Caco-2 (cell line): ENCODE measurements around the gene IL1RAPL1. TPM values are rescaled to one million over a fixed set of nuclear protein-coding genes. Genes with fewer than 3 reads are reported as not detected.

Experiments used
- BruUV-seq: library from RNA; stranded (reverse); fragments of 400-500 nt; replicated peaks from 2 replicates; lab custom pipeline; 2021; lab: Mats Ljungman, UMichigan
- CTCF ChIA-PET: fragments of 300-600 bp; sonication (Branson Sonifier 250); formaldehyde crosslinking; loops from one replicate; lab custom pipeline; 2022; ENCODE audit warnings: antibody characterized with exemption; lab: Charles Lee
- POLR2A ChIA-PET: fragments of 300-600 bp; sonication (Branson Sonifier 250); formaldehyde crosslinking; loops from one replicate; lab custom pipeline; 2022; ENCODE audit warnings: antibody characterized with exemption; lab: Charles Lee
- DNase-seq, 2 experiments: peaks; one replicate each; pipeline versions ENCODE4 v3.0.0 to v3.0.0-alpha.2; 2020 to 2022
- H3K27me3 ChIP-seq: replicated peaks from 2 replicates; pipeline ENCODE4 v1.6.0; 2011; ENCODE audit warnings: low read length; ENCODE audit not compliant: control insufficient read depth, insufficient read depth
- H3K36me3 ChIP-seq: 2 replicates; pipeline ENCODE4 v1.5.1; 2011; ENCODE audit warnings: low read length; ENCODE audit not compliant: control insufficient read depth, insufficient read depth
- H3K4me1 ChIP-seq: fragments of 250-450 bp; sonication (Bioruptor Pico); 2 replicates; pipeline ENCODE4 v1.5.1; 2020; ENCODE audit warnings: mild to moderate bottlenecking
- H3K4me3 ChIP-seq: 2 replicates; pipeline ENCODE4 v1.5.1; 2011; ENCODE audit warnings: low read depth, mild to moderate bottlenecking, control low read depth, low read length
- H3K9me3 ChIP-seq: fragments of 250-450 bp; sonication (Bioruptor Pico); 2 replicates; pipeline ENCODE4 v1.5.1; 2020; ENCODE audit warnings: mild to moderate bottlenecking, moderate library complexity
- H3K27ac Mint-ChIP-seq: one replicate; pipeline ENCODE4 v1.8.0; 2022; ENCODE audit warnings: mixed read lengths; ENCODE audit not compliant: unreplicated experiment
- H3K27me3 Mint-ChIP-seq: one replicate; pipeline ENCODE4 v1.8.0; 2022; ENCODE audit warnings: mixed read lengths; ENCODE audit not compliant: insufficient read depth, unreplicated experiment
- H3K36me3 Mint-ChIP-seq: one replicate; pipeline ENCODE4 v1.8.0; 2022; ENCODE audit warnings: mild to moderate bottlenecking, mixed read lengths; ENCODE audit not compliant: insufficient read depth, unreplicated experiment
- H3K4me1 Mint-ChIP-seq: one replicate; pipeline ENCODE4 v1.8.0; 2022; ENCODE audit warnings: low read depth, mixed read lengths; ENCODE audit not compliant: unreplicated experiment
- H3K4me3 Mint-ChIP-seq: one replicate; pipeline ENCODE4 v1.8.0; 2022; ENCODE audit warnings: mild to moderate bottlenecking, moderate library complexity, mixed read lengths; ENCODE audit not compliant: unreplicated experiment
- H3K9me3 Mint-ChIP-seq: one replicate; pipeline ENCODE4 v1.8.0; 2022; ENCODE audit warnings: mixed read lengths; ENCODE audit not compliant: unreplicated experiment
- CTCF ChIP-seq, 2 experiments: fragments of 200-600 bp in 1 of 2; IDR thresholded peaks; 1 replicate in 1 of 2; 2 replicates in 1 of 2; pipeline versions ENCODE4 v1.5.1 to v1.8.0; 2011 to 2022; ENCODE audit warnings: antibody characterized with exemption in 1 of 2, control low read depth in 1 of 2, inconsistent platforms in 1 of 2, low read depth in 1 of 2, low read length in 1 of 2, mild to moderate bottlenecking in 1 of 2, moderate library complexity in 1 of 2; ENCODE audit not compliant: insufficient read depth in 1 of 2, severe bottlenecking in 1 of 2, unreplicated experiment in 1 of 2
- intact Hi-C: fragments of 100-400 bp; cut with micrococcal nuclease; formaldehyde crosslinking; loops from one replicate; pipeline ENCODE4 v1.10.0; 2022; ENCODE audit not compliant: unreplicated experiment
- total RNA-seq: library from RNA; stranded (reverse); gene quantifications from 2 replicates; pipeline ENCODE4 v1.2.3, GENCODE V29; 2022

IL1RAPL1 gene
- total RNA-seq, 1 experiment from 2014 or later: not detected

- no peak for TF ChIP-seq CTCF (IDR thresholded peaks at IDR 0.05; ENCODE audit: insufficient read depth in 1 of 2, low read depth in 1 of 2, low read length in 1 of 2, severe bottlenecking in 1 of 2, unreplicated experiment in 1 of 2)
- Mint-ChIP-seq H3K27me3 (no peaks in the 10 kb centered on the region), H3K4me1 (no peaks in the 10 kb centered on the region), H3K36me3 (no peaks in the 10 kb centered on the region), H3K4me3 (no peak overlapping the region), H3K9me3 (no peaks in the 10 kb centered on the region), H3K27ac (no peak overlapping the region)
- no peaks in the 10 kb centered on the region for H3K4me1 ChIP-seq
- DNase-seq: no peak
- H3K36me3 ChIP-seq: no peaks in the 10 kb centered on the region
- no peaks in the 10 kb centered on the region for H3K27me3 ChIP-seq
- intact Hi-C loops: no loop called here
- CTCF ChIA-PET: no interaction called here
- POLR2A ChIA-PET: no interaction called here
- no peak overlapping the region for H3K4me3 ChIP-seq
- BruUV-seq: no TSS peak
- no peaks in the 10 kb centered on the region for H3K9me3 ChIP-seq
Measured at GRCh38 chrX:29518100-29518499, 930.9 kb downstream of the IL1RAPL1 start.

- Mint-ChIP-seq H3K36me3 (no peaks in the 10 kb centered on the region), H3K9me3 (no peaks in the 10 kb centered on the region), H3K4me1 (peaks cover 7% of the 10 kb centered on the region), H3K27me3 (no peaks in the 10 kb centered on the region), H3K4me3 (no peak overlapping the region), H3K27ac (no peak overlapping the region)
- no peaks in the 10 kb centered on the region for H3K27me3 ChIP-seq
- ChIA-PET CTCF (no interaction called here), POLR2A (no interaction called here)
- TF ChIP-seq CTCF (IDR thresholded peaks at IDR 0.05; ENCODE audit: insufficient read depth in 1 of 2, low read depth in 1 of 2, low read length in 1 of 2, severe bottlenecking in 1 of 2, unreplicated experiment in 1 of 2): no peak
- BruUV-seq: no TSS peak
- H3K9me3 ChIP-seq: no peaks in the 10 kb centered on the region
- intact Hi-C loops: no loop called here
- H3K4me1 ChIP-seq: no peaks in the 10 kb centered on the region
- no peaks in the 10 kb centered on the region for H3K36me3 ChIP-seq
- no peak for DNase-seq
- H3K4me3 ChIP-seq: no peak overlapping the region
Measured at GRCh38 chrX:29528281-29528680, 941.0 kb downstream of the IL1RAPL1 start.

GRCh38 chrX:29530501-29530900 is 943.3 kb downstream of the IL1RAPL1 start:
- ChIA-PET POLR2A (no interaction called here), CTCF (no interaction called here)
- no peak for DNase-seq
- no peak for TF ChIP-seq CTCF (IDR thresholded peaks at IDR 0.05; ENCODE audit: insufficient read depth in 1 of 2, low read depth in 1 of 2, low read length in 1 of 2, severe bottlenecking in 1 of 2, unreplicated experiment in 1 of 2)
- Mint-ChIP-seq H3K4me1 (peaks cover 7% of the 10 kb centered on the region), H3K27ac (no peak overlapping the region), H3K36me3 (no peaks in the 10 kb centered on the region), H3K27me3 (no peaks in the 10 kb centered on the region), H3K9me3 (no peaks in the 10 kb centered on the region), H3K4me3 (no peak overlapping the region)
- Histone ChIP-seq H3K4me1 (0 out of 2 replicates have a peak, but pooled peaks cover 3% of the 10 kb centered on the region), H3K36me3 (no peaks in the 10 kb centered on the region), H3K9me3 (no peaks in the 10 kb centered on the region), H3K4me3 (no peak overlapping the region), H3K27me3 (no peaks in the 10 kb centered on the region)
- intact Hi-C loops: no loop called here
- no TSS peak for BruUV-seq
